Measurements from ENCODE around the gene CD79A.

The CD79A gene

GRCh38 chr19:41920882-41921576 lies 44.0 kb downstream of the CD79A start:
- DNase-seq: no peak

GRCh38 chr19:41921577-41922576 lies 44.8 kb downstream of the CD79A start:
- no peak for DNase-seq

GRCh38 chr19:41922585-41922984 lies 45.5 kb downstream of the CD79A start:
- no peak for DNase-seq

GRCh38 chr19:41923045-41923788 lies 46.1 kb downstream of the CD79A start:
- DNase-seq: no peak

- no peak for DNase-seq
Measured at GRCh38 chr19:41924151-41925145, 47.4 kb downstream of the CD79A start.

- no peak for DNase-seq
Measured at GRCh38 chr19:41925208-41926003, 48.3 kb downstream of the CD79A start.

- DNase-seq: no peak
Measured at GRCh38 chr19:41926028-41926762, 49.1 kb downstream of the CD79A start.

- no peak for DNase-seq
Measured at GRCh38 chr19:41926763-41927496, 49.9 kb downstream of the CD79A start.

GRCh38 chr19:41927497-41928192 lies 50.6 kb downstream of the CD79A start:
- DNase-seq: peak; percentile 33

- DNase-seq: no peak
Measured at GRCh38 chr19:41928221-41928683, 51.2 kb downstream of the CD79A start, which contains the start of gene ERFL. Gene ERFL, minus strand, starts transcription at chr19:41928449. Its CDS starts 15,530 bp downstream, at chr19:41912919.

- no peak for DNase-seq
Measured at GRCh38 chr19:41928754-41929535, 51.9 kb downstream of the CD79A start.

- DNase-seq: no peak
Measured at GRCh38 chr19:41929536-41930071, 52.5 kb downstream of the CD79A start.

GRCh38 chr19:41930322-41930722 lies 53.2 kb downstream of the CD79A start:
- DNase-seq: no peak

Data from activated gamma-delta T cell (primary cell).